H7 (cell line): ENCODE measurements around the gene SMIM7. TPM values are rescaled to one million over a fixed set of nuclear protein-coding genes. Genes with fewer than 3 reads are reported as not detected.
A peak's percentile ranks its signal among the peaks of the same experiment; 100 is the strongest.

Experiments used
- DNase-seq: peaks from one replicate; pipeline ENCODE4 v3.0.0; 2012
- H3K27me3 ChIP-seq: 2 replicates; pipeline ENCODE4 v1.6.0; 2011; ENCODE audit warnings: mild to moderate bottlenecking, low read length; ENCODE audit not compliant: control insufficient read depth, insufficient read depth
- H3K36me3 ChIP-seq: replicated peaks from 2 replicates; pipeline ENCODE4 v1.5.1; 2011; ENCODE audit warnings: low read length; ENCODE audit not compliant: control insufficient read depth, insufficient read depth
- H3K4me3 ChIP-seq: 2 replicates; pipeline ENCODE4 v1.5.1; 2011; ENCODE audit warnings: low read depth, mild to moderate bottlenecking, control low read depth, low read length, moderate library complexity; ENCODE audit not compliant: insufficient read depth
- total RNA-seq: library from RNA; depleted of rRNA; stranded (reverse); fragments of >200 nt; shearing (Covaris generic); gene quantifications from 2 replicates; pipeline ENCODE4 v1.2.3, GENCODE V29; 2014

Gene SMIM7
- total RNA-seq, 1 experiment from 2014 or later, result 58.0 TPM

- Histone ChIP-seq H3K4me3 (no peak overlapping the region), H3K36me3 (peaks cover 26% of the 10 kb centered on the region), H3K27me3 (no peaks in the 10 kb centered on the region)
- no peak for DNase-seq
Measured at GRCh38 chr19:16641695-16642094, 18.2 kb downstream of the SMIM7 start.

- H3K4me3 ChIP-seq, result no peak overlapping the region
- H3K27me3 ChIP-seq, result no peaks in the 10 kb centered on the region
- H3K36me3 ChIP-seq, result peaks cover 21% of the 10 kb centered on the region
- no peak for DNase-seq
Measured at GRCh38 chr19:16640951-16641350, 19.0 kb downstream of the SMIM7 start.

GRCh38 chr19:16638666-16639065, 21.3 kb downstream of the SMIM7 start:
- no peak for DNase-seq
- Histone ChIP-seq H3K36me3 (peaks cover 10% of the 10 kb centered on the region), H3K27me3 (no peaks in the 10 kb centered on the region), H3K4me3 (no peak overlapping the region)

- Histone ChIP-seq H3K36me3 (peaks cover 10% of the 10 kb centered on the region), H3K4me3 (no peak overlapping the region), H3K27me3 (no peaks in the 10 kb centered on the region)
- no peak for DNase-seq
Measured at GRCh38 chr19:16637535-16637934, 22.4 kb downstream of the SMIM7 start.

GRCh38 chr19:16631465-16631864, 28.5 kb downstream of the SMIM7 start:
- no peak for DNase-seq
- H3K27me3 ChIP-seq, result no peaks in the 10 kb centered on the region
- peaks cover 3% of the 10 kb centered on the region for H3K36me3 ChIP-seq
- no peak overlapping the region for H3K4me3 ChIP-seq

GRCh38 chr19:16628984-16629691, 30.8 kb downstream of the SMIM7 start:
- peaks cover 8% of the 10 kb centered on the region for H3K36me3 ChIP-seq
- H3K27me3 ChIP-seq, result no peaks in the 10 kb centered on the region
- peak overlapping the region; percentile 87 for H3K4me3 ChIP-seq
- DNase-seq, result no peak

- DNase-seq, result peak; percentile 100
- no peaks in the 10 kb centered on the region for H3K27me3 ChIP-seq
- H3K36me3 ChIP-seq, result peaks cover 9% of the 10 kb centered on the region
- H3K4me3 ChIP-seq, result peak within 1 kb of the TSS; percentile 87
Measured at GRCh38 chr19:16628183-16628983, 31.6 kb downstream of the SMIM7 start, which contains the start of gene MED26. MED26 (minus strand) TSS chr19:16628204; CDS start chr19:16627943, 261 bp downstream.

- peak overlapping the region; percentile 82 for H3K4me3 ChIP-seq
- no peak for DNase-seq
- peaks cover 9% of the 10 kb centered on the region for H3K36me3 ChIP-seq
- H3K27me3 ChIP-seq, result no peaks in the 10 kb centered on the region
Measured at GRCh38 chr19:16627928-16628182, 32.1 kb downstream of the SMIM7 start.

- Histone ChIP-seq H3K4me3 (peak overlapping the region; percentile 82), H3K27me3 (no peaks in the 10 kb centered on the region), H3K36me3 (peaks cover 9% of the 10 kb centered on the region)
- DNase-seq, result no peak
Measured at GRCh38 chr19:16627193-16627927, 32.6 kb downstream of the SMIM7 start.

GRCh38 chr19:16626796-16627192, 33.1 kb downstream of the SMIM7 start:
- H3K27me3 ChIP-seq, result no peaks in the 10 kb centered on the region
- H3K4me3 ChIP-seq, result peak overlapping the region; percentile 82
- peaks cover 9% of the 10 kb centered on the region for H3K36me3 ChIP-seq
- DNase-seq, result no peak

GRCh38 chr19:16625163-16625958, 34.6 kb downstream of the SMIM7 start:
- H3K36me3 ChIP-seq, result peaks cover 7% of the 10 kb centered on the region
- DNase-seq, result peak; percentile 14
- H3K27me3 ChIP-seq, result no peaks in the 10 kb centered on the region
- no peak overlapping the region for H3K4me3 ChIP-seq

- H3K27me3 ChIP-seq, result no peaks in the 10 kb centered on the region
- H3K36me3 ChIP-seq, result peaks cover 7% of the 10 kb centered on the region
- no peak overlapping the region for H3K4me3 ChIP-seq
- no peak for DNase-seq
Measured at GRCh38 chr19:16624236-16624635, 35.7 kb downstream of the SMIM7 start.

GRCh38 chr19:16623576-16623975, 36.4 kb downstream of the SMIM7 start:
- no peaks in the 10 kb centered on the region for H3K27me3 ChIP-seq
- peak; percentile 11 for DNase-seq
- H3K36me3 ChIP-seq, result peaks cover 7% of the 10 kb centered on the region
- no peak overlapping the region for H3K4me3 ChIP-seq

GRCh38 chr19:16623066-16623465, 36.9 kb downstream of the SMIM7 start:
- peaks cover 7% of the 10 kb centered on the region for H3K36me3 ChIP-seq
- no peak for DNase-seq
- no peak overlapping the region for H3K4me3 ChIP-seq
- H3K27me3 ChIP-seq, result no peaks in the 10 kb centered on the region
